ENCODE measurements around the gene EFEMP2. TPM values are rescaled to one million over a fixed set of nuclear protein-coding genes. Genes with fewer than 3 reads are reported as not detected.

Gene EFEMP2
- total RNA-seq, 1 donor from 2014 or later, result 62.0 TPM

DNA sequence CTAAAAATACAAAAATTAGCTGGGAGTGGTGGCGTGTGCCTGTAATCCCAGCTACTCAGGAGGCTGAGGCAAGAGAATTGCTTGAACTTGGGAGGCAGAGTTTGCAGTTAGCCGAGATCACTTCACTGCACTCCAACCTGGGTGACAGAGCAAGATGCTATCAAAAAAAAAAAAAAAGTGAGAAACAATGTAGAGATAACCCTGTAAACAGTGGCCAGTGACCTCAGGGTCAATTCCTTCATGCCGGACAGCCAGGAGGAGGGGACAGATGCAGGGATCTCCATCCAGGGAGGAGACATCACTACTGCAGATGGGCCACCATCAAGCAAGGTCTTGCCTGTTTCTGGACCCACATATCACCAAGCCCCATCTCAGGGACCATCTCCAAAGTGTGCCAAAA lies 24.9 kb downstream of the EFEMP2 start:
- no peaks in the 10 kb centered on the region for H3K36me3 ChIP-seq (ENCODE audit: control insufficient read depth, insufficient read depth, low read length)
- no peaks in the 10 kb centered on the region for H3K27me3 ChIP-seq (ENCODE audit: control insufficient read depth, insufficient read depth, low read length)
- no peak for DNase-seq (ENCODE audit: low read depth)
- H3K4me3 ChIP-seq (ENCODE audit: low read depth, low read length), result no peak overlapping the region
- TF ChIP-seq, protein P1, sequence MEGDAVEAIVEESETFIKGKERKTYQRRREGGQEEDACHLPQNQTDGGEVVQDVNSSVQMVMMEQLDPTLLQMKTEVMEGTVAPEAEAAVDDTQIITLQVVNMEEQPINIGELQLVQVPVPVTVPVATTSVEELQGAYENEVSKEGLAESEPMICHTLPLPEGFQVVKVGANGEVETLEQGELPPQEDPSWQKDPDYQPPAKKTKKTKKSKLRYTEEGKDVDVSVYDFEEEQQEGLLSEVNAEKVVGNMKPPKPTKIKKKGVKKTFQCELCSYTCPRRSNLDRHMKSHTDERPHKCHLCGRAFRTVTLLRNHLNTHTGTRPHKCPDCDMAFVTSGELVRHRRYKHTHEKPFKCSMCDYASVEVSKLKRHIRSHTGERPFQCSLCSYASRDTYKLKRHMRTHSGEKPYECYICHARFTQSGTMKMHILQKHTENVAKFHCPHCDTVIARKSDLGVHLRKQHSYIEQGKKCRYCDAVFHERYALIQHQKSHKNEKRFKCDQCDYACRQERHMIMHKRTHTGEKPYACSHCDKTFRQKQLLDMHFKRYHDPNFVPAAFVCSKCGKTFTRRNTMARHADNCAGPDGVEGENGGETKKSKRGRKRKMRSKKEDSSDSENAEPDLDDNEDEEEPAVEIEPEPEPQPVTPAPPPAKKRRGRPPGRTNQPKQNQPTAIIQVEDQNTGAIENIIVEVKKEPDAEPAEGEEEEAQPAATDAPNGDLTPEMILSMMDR (IDR thresholded peaks at IDR 0.05; ENCODE audit: insufficient read depth, low read length, poor library complexity, severe bottlenecking), result no peak

DNA sequence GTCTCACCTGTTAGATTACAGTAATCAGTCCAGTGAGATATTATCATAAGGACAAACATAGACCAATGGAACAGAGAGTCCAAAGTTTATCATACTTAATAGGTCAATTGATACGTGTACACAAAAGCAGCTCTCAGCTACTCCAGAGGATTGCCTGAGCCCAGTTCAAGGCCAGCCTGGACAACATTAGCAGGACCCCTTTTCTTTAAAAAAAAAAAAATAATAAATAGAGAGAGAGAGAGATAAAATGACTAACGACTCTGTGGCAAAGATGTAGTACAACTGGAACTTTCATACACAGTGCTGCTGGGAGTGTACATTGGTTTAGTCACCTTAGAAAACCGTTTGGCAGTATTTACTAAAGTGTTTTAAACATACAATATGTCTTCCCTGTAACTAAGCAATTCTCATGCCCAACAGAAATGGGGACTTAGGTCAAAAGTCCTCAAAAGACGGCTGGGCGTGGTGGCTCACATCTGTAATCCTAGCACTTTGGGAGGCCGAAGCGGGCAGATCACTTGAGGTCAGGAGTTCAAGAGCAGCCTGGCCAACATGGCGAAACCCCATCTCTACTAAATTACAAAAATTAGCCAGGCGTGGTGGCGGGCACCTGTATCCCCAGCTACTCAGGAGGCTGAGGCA lies 28.2 kb downstream of the EFEMP2 start:
- Histone ChIP-seq H3K4me3 (ENCODE audit: low read depth, low read length) (no peak overlapping the region), H3K36me3 (ENCODE audit: control insufficient read depth, insufficient read depth, low read length) (no peaks in the 10 kb centered on the region), H3K27me3 (ENCODE audit: control insufficient read depth, insufficient read depth, low read length) (no peaks in the 10 kb centered on the region)
- DNase-seq (ENCODE audit: low read depth), result no peak
- TF ChIP-seq, protein P1 (IDR thresholded peaks at IDR 0.05; ENCODE audit: insufficient read depth, low read length, poor library complexity, severe bottlenecking), result no peak

DNA sequence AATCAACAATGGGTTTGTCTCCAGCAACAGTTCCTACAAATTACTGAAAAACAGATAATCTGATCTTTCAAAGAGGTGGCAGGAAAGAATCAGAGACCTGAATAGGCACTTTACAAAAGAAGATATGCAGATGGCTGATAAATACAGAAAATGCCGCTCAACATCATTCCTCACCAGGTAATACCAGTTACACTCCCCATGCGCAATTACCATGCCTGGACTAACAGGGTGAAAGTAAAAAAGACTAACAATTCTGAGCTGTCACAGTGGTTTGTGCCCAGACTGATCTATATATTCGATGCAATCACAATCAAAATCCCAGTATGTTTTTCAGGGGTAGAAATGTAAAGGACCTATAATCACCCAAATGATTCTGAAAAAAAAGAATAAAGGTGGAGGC lies 28.8 kb downstream of the EFEMP2 start:
- TF ChIP-seq, protein P1 (IDR thresholded peaks at IDR 0.05; ENCODE audit: insufficient read depth, low read length, poor library complexity, severe bottlenecking), result no peak
- H3K4me3 ChIP-seq (ENCODE audit: low read depth, low read length), result no peak overlapping the region
- H3K27me3 ChIP-seq (ENCODE audit: control insufficient read depth, insufficient read depth, low read length), result no peaks in the 10 kb centered on the region
- no peaks in the 10 kb centered on the region for H3K36me3 ChIP-seq (ENCODE audit: control insufficient read depth, insufficient read depth, low read length)
- no peak for DNase-seq (ENCODE audit: low read depth)

DNA sequence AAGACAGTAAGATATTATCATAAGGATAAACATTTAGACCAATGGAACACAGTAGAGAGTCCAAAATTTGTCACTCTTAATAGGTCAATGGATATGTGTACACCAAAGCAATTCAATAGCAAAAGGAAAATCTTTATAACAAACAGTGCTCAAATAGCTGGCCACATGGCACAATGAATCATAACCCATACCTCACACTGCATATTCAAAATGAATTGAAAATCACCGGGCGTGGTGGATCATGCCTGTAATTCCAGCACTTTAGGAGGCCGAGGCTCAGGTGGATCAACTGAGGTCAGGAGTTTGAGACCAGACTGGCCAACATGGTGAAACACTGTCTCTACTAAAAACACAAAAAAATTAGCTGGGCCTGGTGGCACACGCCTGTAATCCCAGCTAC lies 30.5 kb downstream of the EFEMP2 start:
- TF ChIP-seq, protein P1 (IDR thresholded peaks at IDR 0.05; ENCODE audit: insufficient read depth, low read length, poor library complexity, severe bottlenecking), result no peak
- Histone ChIP-seq H3K36me3 (ENCODE audit: control insufficient read depth, insufficient read depth, low read length) (no peaks in the 10 kb centered on the region), H3K4me3 (ENCODE audit: low read depth, low read length) (no peak overlapping the region), H3K27me3 (ENCODE audit: control insufficient read depth, insufficient read depth, low read length) (no peaks in the 10 kb centered on the region)
- no peak for DNase-seq (ENCODE audit: low read depth)

DNA sequence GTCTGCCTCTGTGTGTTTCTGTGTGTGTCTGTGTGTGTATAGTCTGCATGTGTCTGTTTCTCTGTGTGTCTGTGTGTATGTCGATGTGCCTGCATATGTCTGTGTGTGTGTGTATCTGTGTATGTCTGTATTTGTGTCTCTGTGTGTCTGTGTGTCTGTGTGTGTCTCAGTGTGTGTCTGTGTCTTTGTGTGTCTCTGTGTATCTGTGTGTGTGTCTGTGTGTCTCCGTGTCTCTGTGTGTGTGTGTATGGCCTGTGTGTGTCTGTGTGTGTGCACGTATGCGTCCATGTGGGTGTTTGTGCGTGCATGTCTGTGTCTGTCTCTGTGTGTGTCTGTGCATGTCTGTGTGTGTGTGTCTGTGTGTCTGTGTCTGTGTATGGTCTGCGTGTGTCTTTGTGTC lies 38.4 kb downstream of the EFEMP2 start:
- peak overlapping the region; percentile 53 for H3K4me3 ChIP-seq (ENCODE audit: low read depth, low read length)
- TF ChIP-seq, protein P1 (IDR thresholded peaks at IDR 0.05; ENCODE audit: insufficient read depth, low read length, poor library complexity, severe bottlenecking), result no peak
- no peak for DNase-seq (ENCODE audit: low read depth)
- no peaks in the 10 kb centered on the region for H3K36me3 ChIP-seq (ENCODE audit: control insufficient read depth, insufficient read depth, low read length)
- peaks cover 16% of the 10 kb centered on the region for H3K27me3 ChIP-seq (ENCODE audit: control insufficient read depth, insufficient read depth, low read length)
